GM18873 (cell line): ENCODE measurements around the gene DHRSX.
"Not testable (repeated sequence)": the region's sequence is repeated elsewhere in the genome, so short reads cannot be mapped to it uniquely, and the experiment has no call there.

Experiments
- ATAC-seq: cut with Tn5 transposase; IDR thresholded peaks from one replicate; pipeline ENCODE4 v1.9.1; 2021; ENCODE audit warnings: mild to moderate bottlenecking, moderate library complexity, moderate number of reproducible peaks; ENCODE audit not compliant: unreplicated experiment, low FRiP score

Gene DHRSX

DNA sequence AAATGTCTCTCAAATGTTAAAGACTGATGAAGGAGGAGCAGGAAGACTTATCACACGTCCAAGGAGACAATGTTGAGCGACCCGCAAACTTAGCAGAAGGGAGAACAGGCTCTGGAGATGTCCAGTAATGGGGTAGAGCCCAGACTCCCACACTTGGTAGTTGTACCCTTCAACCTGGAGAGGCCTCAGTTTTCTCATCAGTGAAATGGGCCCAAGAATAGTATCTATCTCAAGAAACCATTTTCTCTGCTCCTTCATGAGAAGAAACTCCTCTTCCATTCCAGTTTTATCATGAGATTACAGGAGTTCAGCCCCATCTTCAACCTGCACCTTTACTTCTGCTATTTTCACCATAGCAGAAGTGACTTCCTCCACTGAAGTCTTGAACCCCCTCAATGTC, 169.9 kb downstream of the DHRSX start:
- no peak for ATAC-seq

DNA sequence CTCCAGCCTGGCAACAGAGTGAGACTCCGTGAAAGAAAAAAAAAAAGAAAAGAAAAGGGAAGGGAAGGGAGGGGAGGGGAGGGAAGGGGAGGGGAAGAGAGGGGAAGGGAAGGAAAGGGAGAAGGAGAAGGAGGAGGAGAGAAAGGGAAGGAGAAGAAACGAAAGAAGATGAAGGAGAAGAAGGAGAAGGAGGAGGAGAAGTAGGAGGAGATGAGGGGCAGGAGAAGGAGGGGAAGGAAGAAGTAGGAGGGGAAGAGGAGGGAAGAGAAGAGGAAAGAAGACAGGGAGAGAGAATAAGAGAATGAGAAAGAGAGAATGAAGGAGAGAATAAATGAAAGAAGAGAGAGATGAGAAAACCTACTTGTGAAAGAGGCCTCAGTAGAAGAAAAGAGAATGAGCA, 170.3 kb downstream of the DHRSX start:
- no peak for ATAC-seq

DNA sequence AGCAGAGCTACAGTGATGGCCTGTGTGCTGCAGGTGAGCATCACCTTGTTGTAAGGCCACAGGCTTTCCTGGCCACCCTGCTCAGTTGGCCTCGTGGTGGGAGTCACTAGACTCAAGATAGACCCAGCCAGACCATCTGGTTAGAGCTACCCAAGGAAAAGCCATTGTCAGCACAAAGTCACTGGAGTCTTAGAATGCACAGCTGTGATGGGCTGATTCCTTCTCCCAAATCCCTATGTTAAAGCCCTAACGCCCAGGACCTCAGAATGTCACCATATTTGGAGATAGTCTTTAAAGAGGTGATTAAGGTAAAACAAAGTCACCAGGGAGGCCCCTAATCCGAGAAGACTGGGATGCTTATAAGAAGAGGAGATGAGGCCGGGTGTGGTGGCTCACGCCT, 173.4 kb downstream of the DHRSX start:
- ATAC-seq = no peak

DNA sequence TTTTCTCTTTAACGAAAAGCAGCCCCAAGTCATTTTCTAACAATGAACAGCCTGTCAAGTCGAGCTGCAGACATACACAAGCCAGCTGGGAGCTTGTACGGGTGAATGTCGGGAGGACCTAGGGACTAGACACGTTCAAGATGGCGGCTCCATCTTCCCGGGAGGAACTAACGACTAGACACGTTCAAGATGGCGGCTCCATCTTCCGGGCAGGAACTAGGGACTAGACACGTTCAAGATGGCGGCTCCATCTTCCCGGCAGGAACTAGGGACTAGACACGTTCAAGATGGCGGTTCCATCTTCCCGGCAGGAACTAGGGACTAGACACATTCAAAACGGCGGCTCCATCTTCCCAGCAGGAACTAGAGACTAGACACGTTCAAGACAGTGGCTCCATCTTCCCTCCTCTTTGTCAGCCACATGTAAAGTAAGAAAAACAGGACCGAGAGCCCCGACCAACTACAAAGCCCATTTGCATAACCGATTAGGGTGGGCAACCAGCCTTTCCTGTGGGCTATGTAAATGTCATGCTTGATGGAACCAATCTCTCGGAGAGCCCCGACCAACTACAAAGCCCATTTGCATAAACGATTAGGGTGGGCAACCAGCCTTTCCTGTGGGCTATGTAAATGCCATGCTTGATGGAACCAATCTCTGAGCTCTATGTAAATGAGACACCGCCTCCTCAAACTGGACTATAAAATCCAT, 175.5 kb downstream of the DHRSX start:
- peak; percentile 51 for ATAC-seq

DNA sequence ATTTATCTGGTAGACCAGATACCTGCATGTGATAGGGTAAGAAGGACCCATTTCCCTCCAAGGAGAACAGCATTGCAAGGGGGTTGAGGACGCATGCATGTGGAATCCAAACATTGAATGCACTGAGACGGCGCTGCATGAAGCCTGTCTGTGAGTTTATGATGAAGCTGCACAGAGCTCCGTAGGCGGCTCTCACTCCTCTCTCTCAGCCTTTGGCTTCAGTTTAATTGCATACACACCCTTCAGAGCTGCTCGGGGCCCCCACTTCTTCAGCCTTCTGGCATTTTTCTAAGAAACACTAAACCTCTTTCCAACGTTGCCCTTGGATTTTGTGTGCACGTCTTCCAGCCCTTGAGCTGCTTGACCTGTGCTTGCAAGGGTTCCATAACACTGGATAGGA, 176.6 kb downstream of the DHRSX start:
- no peak for ATAC-seq

DNA sequence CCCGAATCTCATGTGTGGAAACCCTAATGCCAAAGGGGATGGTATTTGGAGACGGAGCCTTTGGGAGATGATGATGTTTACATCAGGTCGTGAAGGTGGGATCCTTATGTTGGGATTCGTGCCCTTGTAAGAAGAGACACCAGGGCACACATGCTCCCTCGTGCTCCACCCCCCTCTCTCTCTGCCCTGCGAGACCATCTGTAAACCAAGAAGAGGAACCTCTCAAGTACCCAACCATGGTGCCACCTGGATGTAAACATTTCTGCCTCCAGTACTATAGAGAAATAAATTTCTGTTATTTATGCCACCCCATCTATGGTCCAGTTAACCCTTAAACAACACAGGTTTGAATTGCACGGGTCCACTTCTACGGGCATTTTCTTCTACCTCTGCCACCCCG, 179.4 kb downstream of the DHRSX start:
- ATAC-seq = no peak

DNA sequence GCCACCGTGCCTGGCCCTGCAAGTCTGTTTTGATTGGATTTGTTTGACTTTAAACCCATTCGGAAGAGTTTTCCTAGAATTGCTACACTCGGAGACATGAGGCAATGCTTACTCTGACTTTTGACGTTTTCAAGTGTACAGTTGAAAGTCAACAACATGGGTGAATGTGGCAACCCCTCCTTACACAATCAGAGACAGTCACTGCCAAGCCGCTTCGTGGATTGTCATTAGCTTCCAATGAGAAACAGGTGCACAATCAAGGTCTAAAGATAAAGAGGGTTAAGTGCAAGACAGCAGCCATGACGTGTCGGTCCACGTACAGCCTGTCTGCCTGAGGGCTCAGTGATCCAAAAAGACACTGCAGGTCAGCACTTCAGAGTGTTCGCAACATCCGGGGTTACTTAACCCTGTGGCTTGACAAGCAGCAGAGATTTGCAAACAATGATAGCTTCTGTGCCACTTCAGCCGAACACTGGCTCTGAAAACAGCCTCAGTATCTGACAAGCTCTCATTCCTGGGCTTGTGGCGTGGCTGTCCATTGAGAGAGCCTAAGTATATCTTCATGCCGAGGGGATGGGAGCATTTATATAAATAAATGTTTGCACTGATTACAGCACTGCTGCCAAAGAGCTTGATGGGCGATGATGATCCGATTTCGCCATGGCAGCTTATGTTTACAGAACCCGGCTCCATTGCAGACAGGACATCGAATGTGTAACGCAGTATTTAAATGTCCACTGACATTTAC, 180.0 kb downstream of the DHRSX start:
- no peak for ATAC-seq

DNA sequence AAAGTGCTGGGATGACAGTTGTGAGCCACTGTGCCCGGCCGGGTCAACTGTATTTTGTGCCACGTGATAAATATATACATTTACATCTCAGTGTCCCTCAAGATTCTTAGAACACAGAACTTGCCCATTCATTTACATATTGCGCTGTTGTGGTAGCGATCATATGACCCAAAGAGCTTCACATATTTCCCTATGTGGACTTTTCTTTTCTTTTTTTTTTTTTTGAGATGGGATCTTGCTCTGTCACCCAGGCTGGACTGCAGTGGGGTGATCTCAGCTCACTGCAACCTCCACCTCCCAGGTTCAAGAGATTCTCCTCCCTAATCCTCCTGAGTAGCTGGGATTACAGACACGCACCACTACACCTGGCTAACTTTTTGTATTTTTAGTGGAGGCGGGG, 180.7 kb downstream of the DHRSX start:
- ATAC-seq = no peak

DNA sequence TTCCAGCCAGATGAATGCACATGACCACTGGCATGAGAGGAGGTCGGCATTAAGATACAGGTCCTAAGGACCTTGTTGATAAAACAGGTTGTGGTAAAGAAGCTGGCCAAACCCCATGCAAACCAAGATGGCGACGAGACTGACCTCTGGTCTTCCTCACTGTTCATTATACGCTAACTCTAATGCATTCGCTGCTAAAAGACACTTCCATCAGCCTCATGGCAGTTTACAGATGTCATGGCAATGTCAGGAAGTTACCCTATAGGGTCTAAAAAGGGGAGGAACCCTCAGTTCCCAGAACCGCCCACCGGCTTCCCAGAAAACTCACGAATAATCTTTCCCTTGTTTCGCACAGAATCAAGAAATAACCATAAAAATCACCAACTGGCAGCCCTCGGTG, 182.4 kb downstream of the DHRSX start:
- ATAC-seq = no peak

DNA sequence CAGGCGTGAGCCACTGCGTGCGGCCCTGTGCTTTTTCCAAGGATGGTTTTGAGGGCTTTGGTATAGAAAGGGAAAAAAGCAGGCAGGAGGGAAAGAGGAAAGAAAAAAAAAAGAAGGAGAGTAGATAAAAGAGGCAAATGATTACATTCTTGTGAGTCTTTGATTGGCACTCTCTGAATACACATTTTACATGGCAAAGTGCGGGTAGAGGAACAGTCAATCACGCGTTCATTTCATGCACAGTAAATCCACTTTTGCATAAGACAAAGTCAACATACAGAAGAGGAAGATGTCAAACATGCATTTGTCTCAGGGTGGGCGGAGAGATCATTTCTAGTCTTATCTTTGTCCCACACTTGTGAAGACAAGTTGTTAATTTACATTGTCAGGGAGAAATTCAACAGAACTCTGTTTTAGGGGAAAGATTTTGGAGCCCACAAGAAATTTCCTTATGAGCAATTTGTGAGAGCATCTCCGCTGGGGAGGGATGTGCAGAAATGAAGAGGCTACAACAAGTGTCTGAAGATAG, 183.2 kb downstream of the DHRSX start:
- ATAC-seq = no peak

DNA sequence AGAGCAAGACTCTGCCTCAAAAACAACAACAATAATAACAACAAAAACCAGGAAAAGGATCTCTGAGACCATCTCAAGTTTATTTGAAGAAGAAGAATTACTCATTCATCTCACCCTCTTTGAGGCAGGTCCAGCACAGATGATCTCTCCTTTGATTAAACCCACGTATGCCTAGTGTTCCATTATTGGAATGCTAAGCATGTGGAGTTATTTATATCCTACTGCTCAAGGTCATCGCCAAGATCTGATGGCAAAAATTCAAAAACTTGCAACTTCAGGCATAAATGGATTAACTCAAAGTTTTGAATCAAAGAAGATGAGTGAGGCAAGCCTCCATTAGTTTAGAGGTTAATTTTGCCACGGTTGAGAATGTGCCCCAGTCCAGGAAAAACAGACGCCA, 184.2 kb downstream of the DHRSX start:
- no peak for ATAC-seq

DNA sequence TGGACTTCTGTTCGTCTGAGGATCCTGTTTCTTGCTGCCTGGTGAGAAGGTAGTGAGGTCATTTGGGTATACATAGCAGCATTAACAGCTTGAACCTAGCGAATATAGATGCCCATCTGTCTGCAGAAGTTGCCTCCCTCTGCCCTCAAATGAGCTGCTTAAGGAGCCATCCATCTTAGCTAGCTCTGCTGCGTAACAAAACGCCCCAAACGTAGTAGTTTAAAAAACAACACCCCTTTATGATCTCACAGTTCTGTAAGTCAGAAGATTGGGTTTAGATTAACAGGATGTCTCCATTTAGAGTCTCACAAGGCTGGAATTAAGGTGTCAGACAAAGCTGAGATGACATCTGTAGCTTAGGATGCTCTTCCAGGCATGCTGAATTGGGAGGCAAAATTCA, 185.3 kb downstream of the DHRSX start:
- ATAC-seq = no peak

DNA sequence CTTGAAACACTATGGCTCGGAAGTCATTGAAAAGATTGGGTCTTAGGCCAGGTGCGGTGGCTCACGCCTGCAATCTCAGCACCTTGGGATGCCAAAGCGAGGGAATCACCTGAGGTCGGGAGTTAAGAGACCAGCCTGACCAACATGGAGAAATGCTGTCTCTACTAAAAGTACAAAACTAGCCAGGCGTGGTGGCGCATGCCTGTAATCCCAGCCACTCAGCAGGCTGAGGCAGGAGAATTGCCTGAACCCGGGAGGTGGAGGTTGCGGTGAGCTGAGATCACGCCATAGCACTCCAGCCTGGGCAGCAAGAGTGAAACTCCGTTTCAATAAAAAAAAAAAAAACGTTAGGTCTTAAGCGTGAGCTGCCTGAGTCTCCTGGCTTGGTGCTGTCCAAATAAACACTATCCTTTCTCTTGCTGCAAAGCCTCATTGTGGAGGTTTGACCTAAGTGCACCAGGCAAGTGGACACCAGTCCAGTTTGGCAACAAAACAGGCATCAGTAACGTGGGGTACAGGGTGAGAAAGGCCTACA, 185.9 kb downstream of the DHRSX start:
- no peak for ATAC-seq

DNA sequence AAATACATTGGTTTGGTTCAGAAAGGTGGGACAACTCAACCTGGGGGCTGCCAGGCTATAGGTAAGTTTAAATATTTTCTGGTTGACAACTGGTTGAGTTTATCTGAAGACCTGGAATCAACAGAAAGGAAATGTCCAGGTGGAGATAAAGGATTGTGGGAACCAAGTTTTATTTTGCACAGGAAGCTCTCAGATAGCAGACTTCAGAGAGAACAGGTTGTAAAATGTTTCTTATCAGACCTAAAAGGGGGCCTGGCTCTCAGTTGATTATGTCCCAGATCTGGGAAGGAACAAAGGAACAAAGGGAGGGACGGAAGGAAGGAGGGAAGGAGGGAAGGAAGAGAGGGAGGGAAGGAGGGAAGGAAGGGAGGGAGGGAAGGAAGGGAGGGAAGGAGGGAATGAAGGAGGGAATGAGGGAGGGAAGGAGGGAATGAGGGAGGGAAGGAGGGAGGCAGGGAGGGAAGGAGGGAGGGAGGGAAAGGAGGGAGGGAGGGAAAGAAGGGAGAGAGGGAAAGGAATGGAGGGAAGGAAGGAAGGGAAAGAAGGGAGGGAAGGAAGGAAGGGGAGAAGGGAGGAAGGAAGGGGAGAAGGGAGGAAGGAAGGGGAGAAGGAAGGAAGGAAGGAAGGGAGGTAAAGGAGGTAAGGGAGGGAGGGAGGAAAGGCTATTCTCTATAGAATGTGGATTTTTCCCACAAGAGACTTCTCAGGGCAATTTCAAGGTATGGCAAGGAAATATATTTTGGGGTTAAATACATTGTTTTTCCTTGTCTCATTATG, 186.7 kb downstream of the DHRSX start:
- ATAC-seq = no peak

DNA sequence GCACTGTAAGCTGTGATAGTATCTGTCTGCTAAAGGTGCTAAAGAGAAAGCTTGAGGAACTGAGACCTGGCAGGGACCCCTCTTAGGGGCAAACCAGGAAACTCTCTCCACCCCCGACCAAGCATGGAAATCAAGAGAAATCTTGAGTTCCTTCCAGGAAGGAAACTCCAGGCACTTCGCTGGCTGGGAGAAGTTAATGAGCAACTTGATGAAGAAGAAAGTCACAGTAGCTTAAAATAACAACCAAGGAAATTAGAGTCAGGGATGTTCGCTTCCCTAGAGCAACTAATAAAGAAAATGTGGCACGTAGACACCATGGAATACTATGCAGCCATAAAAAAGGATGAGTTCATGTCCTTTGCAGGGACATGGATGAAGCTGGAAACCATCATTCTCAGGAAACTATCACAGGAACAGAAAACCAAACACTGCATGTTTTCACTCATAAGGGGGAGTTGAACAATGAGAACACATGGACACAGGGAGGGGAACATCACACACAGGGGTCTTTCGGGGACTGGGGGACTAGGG, 188.7 kb downstream of the DHRSX start:
- ATAC-seq = not testable (repeated sequence)

DNA sequence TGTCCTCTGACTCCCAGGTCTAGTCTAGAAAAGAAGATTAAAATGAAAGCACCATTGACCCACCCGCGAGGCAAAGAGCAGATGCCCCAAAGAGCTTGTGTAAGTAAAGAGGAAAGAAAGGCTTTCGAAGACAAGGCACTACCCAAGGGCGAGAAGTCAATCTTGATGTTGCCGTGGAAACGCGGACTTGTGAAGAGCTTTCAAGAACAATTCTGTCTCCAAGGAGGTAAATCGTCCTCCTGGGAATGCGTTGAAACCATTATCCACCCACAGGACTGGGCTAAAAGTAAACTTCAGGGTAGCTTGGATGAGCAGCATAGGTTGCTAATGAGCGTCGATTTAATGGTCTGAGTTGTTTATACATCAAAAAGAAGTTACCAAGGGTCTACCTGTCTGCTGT, 189.3 kb downstream of the DHRSX start:
- ATAC-seq = no peak

DNA sequence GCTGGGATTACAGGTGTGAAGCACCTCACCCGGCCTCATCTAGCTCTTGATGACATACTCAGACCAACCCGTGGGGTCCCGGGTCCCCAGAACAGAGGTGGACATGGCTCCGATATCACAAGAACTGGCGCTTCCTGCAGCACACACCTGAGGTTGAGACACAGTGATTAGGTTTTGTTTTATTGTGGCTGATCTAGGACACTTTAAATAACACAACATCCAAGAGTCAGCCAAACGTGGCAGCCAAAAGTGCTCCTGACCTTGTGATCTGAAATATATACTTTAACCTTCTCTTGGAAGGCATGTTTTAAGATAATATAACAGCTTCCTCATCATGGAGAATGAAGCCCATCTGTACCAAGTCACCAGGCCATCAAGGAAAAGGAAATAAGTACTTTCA, 198.9 kb downstream of the DHRSX start:
- no peak for ATAC-seq

DNA sequence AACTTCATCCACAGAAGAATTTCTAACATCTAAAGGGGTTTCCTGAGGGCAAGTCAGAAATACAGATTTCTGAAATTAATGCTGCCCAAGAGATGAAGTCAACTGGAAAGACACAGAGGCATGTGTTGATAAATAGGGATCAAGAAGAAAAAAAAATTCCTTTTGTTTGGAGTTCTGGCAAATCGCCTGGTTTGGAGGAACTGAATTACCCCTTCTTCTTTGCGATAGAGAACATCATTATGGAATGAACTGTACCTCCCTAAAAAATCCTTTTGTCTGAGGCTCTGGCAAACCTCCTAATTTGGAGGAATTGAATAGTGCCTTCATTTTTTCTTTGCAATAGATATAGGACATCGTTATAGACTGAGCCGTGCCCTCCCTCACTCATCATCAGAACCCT, 200.9 kb downstream of the DHRSX start:
- no peak for ATAC-seq

DNA sequence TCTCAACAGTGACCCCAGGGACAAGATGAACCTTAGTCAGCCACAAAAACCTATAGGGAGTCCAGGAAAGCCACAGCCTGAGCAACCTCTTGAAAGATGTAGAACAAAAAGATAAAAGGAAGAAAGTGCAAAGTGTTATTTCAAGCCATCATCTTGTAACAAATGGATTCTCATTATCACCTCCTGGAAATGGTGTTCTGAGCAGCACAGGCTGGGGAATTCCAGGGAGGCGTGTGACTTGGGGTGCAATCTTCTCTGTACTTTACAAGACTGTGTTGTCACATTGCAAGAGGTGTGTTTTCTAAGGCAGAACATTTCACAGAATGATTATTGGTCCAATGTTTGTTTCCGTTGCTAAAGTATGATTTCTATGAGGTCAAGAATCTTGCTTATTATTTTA, 214.0 kb downstream of the DHRSX start:
- no peak for ATAC-seq

DNA sequence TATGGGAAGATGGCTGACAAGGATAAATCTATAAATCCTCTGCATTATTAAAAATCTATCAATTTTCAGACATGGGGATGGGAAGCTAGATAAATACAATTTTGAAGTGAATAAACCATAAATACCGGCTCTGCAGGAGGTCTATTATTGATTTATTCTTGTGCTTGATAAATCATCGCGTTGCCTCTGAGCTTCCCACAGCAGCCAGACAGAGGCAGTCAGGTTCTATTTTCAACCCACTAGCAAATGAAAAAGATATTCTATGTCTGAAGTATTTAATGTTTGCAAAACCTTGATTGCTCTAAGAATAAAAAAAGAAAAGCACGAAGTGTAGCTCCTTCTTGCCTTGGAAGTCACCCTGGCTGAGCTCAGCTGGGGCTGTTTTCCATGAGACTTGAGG, 216.2 kb downstream of the DHRSX start:
- no peak for ATAC-seq

DNA sequence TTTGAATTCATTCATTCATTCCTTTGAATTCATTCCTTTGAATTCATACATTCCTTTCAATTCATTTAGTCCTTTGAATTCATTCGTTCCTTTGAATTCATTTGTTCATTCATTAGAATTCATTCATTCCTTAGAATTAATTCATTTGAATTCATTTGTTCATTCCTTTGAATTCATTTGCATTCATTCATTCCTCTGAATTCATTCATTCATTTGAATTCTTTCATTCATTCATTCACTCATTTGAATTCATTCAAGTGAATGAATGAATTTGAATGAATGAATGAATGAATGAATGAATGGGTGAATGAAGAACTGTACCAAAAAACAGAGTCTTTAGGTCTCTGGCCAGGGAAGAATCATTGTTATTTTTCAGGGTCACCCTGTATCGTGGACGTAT, 216.6 kb downstream of the DHRSX start:
- ATAC-seq = no peak
